RPMI8226 (cell line): ENCODE results near the gene SLC25A41.

Experiments used
- DNase-seq: peaks from one replicate; pipeline ENCODE4 v3.0.0-alpha.2; 2015

The SLC25A41 gene

DNA sequence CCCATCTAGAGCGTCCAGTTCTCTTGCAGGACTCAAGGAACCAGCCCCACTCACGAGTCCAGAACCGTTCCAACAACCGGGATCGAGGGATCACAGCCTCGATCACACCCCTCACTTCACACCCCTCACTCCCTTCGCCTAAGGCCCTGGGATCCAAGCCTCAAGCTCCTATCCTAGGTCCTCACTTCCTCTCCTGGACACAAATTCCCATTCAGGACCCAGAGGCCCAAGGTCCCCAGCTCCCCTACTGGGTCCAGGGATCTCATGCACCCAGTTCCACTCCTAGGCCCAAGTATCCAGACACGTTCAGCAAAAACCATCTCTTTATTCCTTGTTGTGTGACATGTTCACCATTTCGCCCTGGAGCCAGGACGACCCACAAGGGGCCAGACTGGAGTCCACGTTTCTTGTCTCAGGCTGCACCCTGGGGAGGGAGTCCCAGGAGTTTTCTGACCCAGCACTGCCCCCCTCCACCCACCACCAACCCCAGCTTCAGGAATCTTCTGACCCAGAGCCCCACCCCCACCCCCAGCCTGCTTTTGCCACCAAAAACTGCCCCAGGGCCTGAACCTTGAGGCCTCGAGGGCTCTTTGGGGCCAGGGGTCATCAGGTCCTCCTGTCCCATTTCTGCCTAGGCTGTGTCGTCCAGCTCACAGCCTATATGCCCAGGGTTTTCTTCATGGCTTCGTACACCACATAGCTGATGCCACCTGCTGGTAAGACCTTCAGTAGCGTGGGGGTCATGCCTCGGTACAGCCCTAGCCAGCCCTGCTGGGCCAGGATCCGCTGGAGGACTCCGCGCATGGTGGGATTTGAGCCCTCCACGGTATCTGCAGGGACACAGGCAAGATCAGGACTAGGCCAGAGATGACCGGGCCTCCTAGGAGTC lies 7.6 kb downstream of the SLC25A41 start:
- DNase-seq: no peak

DNA sequence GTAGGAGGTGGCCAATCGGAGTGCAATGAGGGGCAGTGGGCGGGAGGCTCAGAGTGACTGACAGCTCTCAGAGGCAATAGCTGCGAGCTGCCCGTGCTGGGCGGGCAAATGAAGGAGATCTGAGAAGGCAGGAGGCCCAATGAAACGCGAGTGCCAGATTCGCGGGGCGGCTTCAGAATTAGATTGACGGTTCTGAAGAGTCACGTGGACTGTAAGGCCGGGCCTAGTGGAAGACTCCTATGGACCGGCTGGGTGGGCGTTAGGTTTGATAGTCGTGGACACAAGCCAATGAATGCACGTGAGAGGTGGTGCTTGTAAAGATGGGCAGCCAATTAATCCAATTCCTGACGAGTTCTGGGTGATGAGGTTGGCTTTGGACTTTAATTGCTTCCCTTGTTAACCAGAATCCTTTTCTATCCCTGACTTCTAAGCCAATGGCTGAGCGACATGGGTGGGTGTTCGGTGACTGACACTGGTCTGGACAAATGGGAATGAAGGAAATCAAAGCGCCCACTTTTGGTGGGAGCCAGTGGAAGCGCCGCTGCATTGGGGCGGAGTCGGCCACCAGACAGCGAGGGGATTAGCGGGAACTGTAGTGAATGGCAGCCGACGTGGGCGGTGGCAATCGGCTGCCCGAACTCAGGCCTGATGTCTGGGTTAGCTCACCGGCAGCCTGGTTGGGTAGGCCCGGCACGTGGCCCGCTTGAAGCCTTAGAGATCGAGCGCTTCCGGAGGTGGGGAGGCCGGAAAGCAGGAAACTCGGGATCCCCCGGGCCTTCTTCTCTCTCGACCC lies 8.4 kb downstream of the SLC25A41 start:
- DNase-seq: peak; percentile 100

DNA sequence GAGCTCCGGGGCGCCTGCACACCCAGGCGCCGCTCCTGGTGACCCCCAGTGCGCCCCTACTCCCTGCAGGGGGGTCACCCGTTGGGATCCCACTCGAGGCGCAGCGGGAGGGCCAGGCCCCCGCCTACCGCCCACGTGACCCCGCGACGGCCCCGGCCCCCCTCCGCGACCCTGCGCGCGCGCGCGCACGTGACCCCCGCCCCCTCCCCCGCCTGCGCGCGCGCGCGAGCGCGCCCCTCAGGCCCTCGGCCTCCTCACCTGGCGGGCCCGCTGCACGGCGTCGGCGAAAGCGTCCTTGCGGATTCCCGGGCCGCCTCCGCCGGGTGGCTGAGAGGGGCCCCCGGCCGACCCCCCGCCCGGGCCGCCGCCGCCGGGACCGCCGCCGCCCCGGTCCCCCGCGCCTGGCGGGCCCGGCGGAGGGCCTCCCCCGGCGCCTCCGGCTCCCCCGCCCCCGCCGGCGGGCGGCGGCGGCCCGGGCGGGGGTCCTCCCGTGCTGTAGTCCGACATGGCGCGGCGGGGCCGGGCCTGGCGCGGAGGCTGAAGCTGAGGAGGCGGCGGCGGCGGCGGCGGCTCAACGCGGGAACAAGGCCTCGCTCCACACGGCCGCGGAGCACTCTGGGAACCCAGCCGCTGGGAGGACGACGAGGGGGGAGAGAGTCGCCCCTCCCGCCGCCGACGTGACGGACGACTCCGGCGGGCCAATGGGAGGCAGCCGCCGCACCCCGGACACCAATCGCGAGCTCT lies 9.2 kb downstream of the SLC25A41 start, which contains the start of gene KHSRP:
Gene KHSRP (minus strand): TSS at position 617 of the 744 bp plus-strand sequence. CDS start 110 bp downstream, at position 507.
- DNase-seq: peak; percentile 38

DNA sequence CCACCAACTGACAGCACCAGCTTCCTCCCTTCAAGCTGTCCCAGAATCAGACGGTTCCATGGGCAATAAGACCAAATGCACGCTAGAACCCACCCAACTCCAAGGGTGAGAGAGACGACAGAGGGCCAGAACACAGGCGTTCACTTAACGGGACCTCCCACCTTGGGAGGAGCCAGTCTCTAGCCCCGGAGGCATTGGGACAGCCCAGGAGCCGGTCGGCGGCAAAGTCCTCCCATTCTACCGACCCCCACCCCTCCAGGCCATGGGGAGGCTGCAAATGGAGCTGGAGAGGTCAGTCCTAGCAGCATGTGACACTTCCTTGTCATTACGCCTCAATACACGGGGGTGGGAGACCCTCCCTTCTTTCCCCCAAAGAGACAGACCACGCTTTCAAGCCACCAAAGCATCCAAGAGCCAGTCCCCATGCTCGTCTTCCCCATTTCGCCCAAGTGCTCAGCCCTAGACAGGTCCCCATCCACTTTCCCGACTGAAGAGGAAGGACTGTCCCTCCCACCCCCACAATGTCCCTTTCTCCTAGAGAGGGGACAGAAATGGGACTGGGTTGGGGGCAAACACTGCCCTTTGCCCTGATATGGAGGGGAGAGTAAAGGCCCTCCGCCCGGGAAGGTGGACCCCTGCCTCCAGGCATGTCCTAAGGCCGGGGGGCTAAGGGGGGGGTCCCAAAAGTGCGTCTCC lies 9.9 kb downstream of the SLC25A41 start:
- DNase-seq: peak; percentile 57

DNA sequence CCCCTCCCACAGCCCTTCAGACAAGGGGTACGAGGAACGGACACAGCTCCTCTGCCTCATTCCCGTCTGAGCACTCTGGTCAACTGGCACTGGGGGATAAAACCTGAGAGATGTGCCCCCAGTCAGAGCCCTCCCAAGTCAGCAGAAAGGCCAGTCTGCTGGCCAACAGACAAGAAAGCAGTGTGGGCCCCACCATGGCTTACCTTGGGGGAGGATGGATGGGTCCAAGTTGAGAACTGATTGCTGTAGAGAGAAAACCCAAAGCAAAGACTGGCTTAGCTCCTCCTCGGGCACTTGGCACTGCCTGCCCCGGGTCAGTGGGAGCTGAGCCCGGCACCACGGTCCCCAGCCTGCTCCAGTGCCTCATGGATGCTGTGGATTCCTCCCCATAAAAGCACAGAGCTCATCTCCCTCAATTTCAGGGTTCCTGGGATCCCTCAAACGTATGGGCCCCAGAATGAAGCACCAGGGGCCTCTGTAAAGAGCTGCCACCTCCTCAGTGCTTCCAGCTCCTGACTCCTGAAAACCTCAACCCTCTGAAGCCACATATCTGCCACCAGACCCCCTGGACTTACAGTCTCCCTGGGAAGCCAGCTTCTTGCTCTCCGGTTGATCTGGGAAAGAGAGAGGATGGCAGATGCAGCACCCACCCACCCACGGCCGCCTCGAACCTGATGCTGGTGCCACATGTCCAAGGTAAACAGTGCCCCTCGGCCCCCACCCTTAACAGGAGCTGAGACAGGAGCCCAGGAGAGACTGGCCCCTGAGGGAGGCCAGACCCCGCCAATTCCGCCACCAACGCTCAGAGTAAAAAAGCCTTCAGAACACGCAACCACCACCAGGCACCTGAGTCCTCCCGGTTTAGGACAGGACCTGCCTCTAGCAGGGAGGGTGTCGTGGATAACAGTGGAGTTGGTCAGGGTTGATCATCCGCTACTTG lies 12.2 kb downstream of the SLC25A41 start:
- DNase-seq: no peak

DNA sequence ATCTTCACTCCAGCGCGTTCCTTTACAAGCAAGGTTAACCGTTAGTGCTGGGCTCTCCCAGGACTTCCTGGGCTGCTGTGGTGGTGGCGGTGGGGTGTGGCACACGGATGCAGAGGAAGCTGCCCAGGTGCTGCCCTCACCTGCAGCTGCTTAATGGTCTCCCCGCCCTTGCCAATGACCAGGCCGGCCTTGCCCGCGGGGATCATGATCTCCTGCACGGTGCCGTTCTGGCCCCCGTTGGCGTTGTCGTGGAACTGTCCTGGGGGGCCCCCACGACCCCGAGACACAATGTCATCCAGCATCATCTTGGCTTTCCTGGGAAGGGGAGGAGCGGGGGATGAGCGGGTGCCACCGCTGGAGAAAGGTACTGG lies 15.0 kb downstream of the SLC25A41 start:
- DNase-seq: no peak

DNA sequence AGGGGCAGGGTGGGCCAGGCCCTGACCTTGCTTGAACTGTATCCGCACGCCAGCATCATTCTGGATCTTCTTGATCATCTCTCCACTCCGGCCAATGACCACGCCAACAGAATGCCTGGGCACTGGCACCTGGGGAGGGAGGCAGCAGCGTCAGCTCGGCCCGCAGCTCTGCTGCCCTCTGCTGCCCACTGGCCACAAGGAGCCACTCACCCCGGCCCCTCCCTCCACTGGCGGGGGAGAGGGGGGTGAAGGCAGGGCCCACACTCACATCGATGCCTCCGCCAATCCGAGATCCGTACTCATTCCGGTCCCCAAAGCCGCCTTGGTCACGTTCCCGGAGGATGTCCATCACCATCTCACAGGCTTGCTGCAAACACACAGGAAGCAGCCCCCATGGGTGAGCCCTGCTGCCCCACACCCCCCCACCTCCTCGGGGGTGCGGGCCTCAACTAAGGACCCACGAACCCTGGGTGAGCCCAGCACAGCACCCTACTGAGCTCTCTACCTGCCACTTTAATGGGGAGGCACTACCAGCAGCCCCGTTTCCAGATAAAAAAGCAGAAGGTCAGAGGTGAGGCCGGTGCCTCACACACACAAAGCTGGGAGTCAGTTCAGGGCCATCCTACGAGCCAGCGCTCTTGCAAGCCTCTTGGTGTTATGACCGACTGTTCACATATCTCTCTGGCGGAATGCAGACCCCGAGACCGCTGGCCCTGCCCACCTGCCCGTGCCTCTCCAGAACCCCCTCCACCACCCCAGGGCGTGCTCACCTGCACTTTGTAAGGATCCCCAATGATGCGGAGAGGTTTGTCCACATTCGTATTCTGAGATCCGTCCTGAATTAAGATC lies 15.6 kb downstream of the SLC25A41 start:
- DNase-seq: no peak

DNA sequence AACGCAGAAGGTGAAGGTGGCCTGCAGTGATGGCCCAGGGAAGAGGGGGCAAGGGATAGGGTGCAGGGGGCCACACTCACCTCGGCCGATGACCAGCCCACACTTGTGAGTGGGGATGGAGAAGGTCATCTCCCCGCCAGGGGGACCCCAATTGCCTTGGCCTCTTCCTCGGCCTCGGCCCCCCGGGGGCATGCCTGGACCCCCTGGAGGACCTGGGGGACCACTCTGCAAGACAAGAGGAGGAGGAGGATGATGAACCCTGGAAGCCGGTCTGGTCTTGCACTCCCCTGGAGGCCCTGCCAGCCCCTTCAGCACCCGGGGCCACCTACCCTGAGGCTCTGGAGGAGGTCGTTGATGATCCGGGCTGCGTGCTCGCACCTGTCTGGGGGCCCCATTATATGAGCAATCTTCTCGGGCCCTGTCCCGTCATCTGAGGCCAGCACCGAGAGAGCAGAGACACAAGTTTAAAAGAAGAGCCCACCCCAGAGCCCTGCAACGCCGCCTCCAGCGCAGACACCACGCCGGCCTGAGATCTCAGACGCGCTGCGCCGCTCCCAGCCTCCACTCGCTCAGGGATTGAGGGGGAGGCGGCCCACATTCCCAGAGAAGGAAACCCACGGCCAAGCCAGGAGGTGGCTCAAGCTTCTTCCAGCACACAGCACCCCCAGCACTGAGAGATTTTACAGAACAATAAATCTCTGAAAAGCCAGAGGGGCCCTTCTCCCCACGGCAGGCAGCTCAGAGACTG lies 16.7 kb downstream of the SLC25A41 start:
- DNase-seq: no peak

DNA sequence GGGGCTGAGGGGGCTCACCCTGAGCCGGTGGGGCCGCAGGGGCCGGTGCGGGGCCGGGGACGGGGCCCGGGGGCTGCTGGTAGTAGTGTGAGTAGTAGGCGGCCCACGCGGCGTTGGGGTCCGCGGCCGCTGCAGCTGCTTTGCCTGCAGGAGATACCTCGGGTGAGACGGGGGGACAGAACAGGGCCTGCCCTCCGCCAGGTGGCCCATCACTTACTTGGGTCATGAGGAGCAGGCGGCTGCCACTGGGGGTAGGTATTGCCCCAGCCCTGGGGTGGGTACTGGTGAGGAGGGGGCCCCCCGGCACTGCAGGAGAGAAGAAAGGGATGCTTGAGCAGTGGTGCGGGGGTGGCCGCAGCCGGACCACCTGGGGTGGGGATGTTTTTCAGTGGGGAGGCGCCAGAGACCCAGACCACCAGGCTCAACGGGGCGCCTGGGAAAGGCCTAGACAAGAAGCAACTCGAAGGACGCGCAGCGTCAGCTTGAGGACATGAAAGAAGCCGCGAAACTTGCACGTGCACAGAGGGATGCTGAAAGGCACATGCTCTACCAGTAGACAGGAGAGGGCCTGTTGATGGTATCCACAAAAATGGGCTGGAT lies 17.9 kb downstream of the SLC25A41 start:
- DNase-seq: no peak

DNA sequence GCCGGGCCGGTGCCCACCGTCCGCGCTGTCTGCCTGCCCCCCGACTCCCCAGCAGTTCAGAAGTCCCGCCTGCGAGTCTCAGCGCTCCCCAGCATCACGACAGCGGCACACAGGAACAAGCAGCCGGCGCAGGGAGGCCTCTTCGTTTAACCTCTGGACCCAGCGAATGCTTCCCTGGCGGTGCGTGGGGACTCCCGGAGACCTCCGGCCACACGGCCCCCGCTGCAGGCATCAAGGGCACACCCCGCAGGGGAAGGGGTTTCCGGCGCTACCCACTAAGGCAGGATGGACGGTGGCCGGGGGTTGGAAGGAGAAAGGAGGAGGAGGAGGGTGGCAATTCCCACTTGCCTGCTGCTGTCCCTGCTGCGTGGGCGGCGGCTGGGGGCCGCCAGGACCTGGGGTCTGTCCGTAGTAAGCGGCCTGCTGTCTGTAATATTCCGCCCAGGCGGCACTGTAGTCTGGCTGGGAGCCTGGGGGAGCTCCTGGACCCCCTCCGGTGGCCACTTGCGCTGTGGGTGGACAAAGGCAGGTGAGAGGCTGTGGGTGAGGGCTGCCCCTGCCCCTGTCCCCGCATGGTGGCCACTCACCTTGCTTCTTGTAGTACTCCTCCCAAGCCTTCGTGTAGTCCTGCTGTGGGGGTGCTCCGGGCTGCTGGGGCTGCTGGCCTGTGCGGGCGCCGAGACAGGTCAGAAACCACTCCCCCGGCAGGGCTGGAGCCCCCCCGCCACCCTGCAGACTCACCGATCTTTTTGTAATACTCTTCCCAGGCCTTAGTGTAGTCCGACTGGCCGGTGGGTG lies 18.6 kb downstream of the SLC25A41 start:
- no peak for DNase-seq

DNA sequence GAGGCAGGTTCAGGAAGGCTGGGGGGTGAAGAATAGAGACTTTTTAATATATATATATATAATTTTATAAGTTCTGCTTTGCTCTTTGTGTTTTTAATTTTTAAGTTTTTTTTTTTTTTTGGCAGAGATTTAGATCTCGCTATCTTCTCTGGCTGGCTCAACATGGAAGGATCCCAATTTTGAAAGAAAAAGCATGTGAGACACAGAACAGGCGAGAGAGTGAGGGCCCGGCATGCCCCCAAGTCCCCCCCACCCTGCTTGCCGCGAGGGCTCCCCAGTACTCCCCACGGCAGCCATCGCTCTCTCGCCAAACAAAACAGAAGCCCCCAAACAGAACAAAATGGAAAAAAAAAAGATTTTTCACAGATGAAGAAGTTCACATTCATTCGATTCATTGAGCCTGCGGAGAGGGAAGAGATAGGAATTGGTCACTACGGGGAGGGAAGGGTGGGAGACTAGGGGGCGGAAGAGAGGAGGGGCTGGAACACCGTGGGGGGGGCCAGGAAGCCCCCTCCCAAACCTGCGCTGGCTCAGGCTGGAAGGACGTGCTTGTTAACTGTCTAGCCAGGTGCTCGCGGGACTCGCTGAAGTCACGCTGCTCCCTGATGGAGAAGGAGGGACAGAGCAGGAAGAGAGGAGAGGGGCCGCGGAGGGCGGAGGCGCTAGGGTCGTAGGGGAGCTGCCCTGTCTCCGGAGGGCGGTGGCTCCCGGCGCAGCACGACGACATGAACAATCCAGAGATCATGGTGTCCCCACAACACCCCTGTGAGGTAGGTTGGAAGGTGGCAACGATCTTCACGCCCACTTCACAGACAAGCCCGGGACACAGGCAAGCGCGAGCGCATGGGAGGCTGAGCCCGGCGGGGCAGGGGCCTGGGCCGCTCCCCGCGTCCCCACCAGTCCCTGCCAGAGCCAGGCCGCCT lies 19.6 kb downstream of the SLC25A41 start:
- DNase-seq: no peak

DNA sequence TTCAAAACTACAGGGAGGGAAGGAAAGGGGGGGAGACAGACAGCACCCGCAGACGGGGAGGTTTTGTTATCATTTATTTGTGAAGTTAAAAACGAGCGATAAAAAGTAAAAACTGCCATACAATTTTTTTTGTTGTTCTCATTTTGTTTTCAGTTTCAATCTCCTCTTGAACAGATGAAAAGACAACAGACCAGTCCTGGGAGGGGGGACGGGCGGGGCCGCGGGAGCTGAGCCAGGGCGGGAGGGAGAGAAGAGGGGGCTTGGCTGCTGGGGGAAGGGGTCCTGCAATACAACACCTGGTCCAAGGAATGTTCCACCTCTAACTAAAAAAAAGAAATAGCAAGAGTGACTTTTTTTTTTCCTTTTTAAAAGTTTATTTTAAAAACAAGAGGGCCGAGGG lies 20.3 kb downstream of the SLC25A41 start:
- no peak for DNase-seq

DNA sequence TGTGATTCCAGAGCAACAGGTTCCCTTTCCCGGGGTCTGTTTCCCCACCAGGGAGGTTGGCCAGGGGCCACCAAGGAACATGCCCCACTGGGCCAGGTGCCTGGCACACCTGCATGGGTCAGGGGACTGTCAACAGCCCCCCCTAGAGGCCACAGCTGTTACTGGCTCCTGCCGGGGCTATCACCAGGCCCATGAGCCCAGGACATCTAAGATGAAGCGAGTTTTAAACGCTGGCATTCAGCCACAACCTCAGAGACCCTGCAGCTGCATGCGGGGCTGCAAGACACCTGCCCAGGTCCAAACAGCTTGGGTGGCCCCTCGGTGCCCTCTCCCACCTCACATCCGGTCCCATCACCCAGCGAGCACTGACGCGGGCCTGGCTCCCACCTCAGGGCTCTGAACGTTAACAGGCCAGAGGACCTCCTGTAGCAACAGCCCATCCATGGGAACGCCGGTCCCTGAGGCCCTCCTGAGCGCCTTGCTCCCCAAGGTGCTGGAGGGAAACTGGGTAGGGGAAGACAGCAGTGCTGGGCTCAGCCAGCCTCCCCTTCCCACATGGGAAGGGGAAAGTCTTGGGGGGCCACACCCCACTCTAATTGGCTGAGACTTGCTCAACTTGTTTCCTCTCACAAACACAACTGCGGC lies 21.0 kb downstream of the SLC25A41 start:
- DNase-seq: peak; percentile 65

DNA sequence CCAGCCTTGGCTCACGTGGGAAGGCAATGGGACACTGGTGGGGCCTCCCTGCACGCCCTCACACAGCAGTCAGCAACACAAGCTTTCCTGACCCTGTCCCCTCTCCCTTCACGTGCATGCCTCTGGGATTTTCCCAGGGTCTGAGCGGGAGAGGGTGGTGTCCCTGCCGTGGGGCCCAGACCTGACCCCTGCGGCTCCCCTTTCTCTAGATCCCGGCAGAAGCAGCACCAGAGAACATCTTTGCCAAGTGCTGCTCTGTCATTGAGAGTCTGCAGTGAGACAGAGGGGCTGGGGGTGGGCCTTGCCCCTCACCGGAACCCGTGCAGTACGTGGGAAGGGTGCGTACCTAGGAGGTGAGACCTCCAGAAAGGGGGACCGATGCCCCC lies 21.5 kb downstream of the SLC25A41 start:
- no peak for DNase-seq

DNA sequence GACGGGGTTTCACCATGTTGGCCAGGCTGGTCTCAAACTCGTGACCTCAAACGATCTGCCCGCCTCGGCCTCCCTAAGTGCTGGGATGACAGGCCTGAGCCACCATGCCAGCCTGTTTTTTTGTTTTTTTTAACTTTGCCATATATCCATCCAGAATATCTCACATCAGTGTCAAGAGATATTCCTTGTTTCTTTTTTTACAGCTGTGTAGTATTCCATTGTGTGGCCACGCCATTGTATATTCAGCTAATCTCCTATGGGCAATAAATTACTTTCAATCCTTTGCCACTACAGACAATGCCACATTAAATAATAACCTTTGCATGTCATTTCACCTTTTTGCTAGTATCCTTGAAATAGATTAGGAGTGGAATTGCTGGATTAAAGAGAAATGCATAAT lies 24.2 kb downstream of the SLC25A41 start:
- DNase-seq: no peak

DNA sequence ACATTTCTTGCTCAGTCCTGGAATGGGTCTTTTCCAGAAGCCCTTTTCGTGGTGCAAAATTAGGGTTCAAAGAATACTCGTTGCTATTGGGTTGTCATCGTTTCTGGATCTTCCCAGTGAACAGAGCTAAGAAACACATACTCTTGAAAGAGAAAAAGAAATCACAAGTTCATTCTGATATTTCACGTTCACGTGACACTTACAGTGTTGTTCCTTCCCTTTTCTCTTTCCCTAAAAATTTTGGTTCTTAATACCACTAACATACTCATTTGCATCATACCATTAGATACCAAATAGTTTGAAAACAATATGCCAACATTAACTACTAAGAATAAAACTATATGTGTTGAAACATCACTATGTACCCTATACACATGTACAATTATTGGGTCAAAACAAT lies 27.2 kb downstream of the SLC25A41 start:
- no peak for DNase-seq
